H1 (cell line): ENCODE data around the gene RCAN3. TPM values are rescaled to one million over a fixed set of nuclear protein-coding genes. Genes with fewer than 3 reads are reported as not detected.

Experiments
- CTCF ChIA-PET: fragments of 300-600 bp; sonication (Branson Sonifier 250); formaldehyde crosslinking; loops from one replicate; lab custom pipeline; 2021; ENCODE audit not compliant: partially characterized antibody; lab: Charles Lee
- POLR2A ChIA-PET: fragments of 300-600 bp; sonication (Branson Sonifier 250); formaldehyde crosslinking; loops from one replicate; lab custom pipeline; 2021; ENCODE audit warnings: inconsistent platforms; ENCODE audit not compliant: partially characterized antibody; lab: Charles Lee
- DNase-seq, 2 experiments: peaks; one replicate each; pipeline versions ENCODE4 v3.0.0 to v3.0.0-alpha.2; 2010 to 2022; ENCODE audit warnings: low spot score in 2 of 2, low read depth in 1 of 2, mixed read lengths in 1 of 2
- FAIRE-seq: peaks from 2 replicates; lab custom pipeline; 2011; peaks lifted over from hg19 to GRCh38; lab: Jason Lieb, UNC
- H2AFZ ChIP-seq: 2 replicates; pipeline ENCODE4 v1.8.1; 2012; ENCODE audit warnings: low read length, inconsistent platforms
- H2AK5ac ChIP-seq: 2 replicates; pipeline ENCODE4 v1.6.1; 2013; ENCODE audit warnings: low read depth, low read length
- H2BK120ac ChIP-seq: replicated peaks from 2 replicates; pipeline ENCODE3; 2013; ENCODE audit warnings: low read depth, low read length, inconsistent platforms
- H2BK12ac ChIP-seq: 2 replicates; pipeline ENCODE4 v1.6.1; 2013; ENCODE audit warnings: low read depth, low read length
- H2BK15ac ChIP-seq: 2 replicates; pipeline ENCODE4 v1.6.1; 2013; ENCODE audit warnings: low read length
- H2BK20ac ChIP-seq: 2 replicates; pipeline ENCODE4 v1.6.1; 2013; ENCODE audit warnings: low read length
- H2BK5ac ChIP-seq: 2 replicates; pipeline ENCODE4 v1.6.1; 2013; ENCODE audit warnings: low read depth, low read length
- H3K14ac ChIP-seq: 2 replicates; pipeline ENCODE4 v1.6.1; 2013; ENCODE audit warnings: inconsistent platforms; ENCODE audit not compliant: insufficient read length
- H3K18ac ChIP-seq: 2 replicates; pipeline ENCODE4 v1.6.1; 2013; ENCODE audit warnings: low read length; ENCODE audit errors: extremely low read depth
- H3K23ac ChIP-seq: 2 replicates; pipeline ENCODE4 v1.6.1; 2013; ENCODE audit warnings: inconsistent platforms; ENCODE audit not compliant: insufficient read length
- H3K23me2 ChIP-seq: 2 replicates; pipeline ENCODE4 v1.6.1; 2013; ENCODE audit warnings: low read depth, low read length
- H3K27ac ChIP-seq: 2 replicates; pipeline ENCODE4 v1.6.1; 2011; ENCODE audit warnings: low read depth, low read length, inconsistent platforms
- H3K27me3 ChIP-seq, 4 experiments: replicated peaks in 1 of 4; 1 replicate in 1 of 4; 2 replicates in 3 of 4; pipeline versions ENCODE4 v1.6.1 to v1.8.1; 2011 to 2013; ENCODE audit warnings: low read length in 3 of 4, mild to moderate bottlenecking in 3 of 4, inconsistent platforms in 2 of 4, mixed read lengths in 2 of 4, moderate library complexity in 1 of 4; ENCODE audit not compliant: control insufficient read depth in 3 of 4, insufficient read depth in 3 of 4; ENCODE audit errors: extremely low read depth in 1 of 4
- H3K36me3 ChIP-seq, 4 experiments: 2 replicates each; pipeline versions ENCODE4 v1.6.1 to v1.8.1; 2011 to 2013; ENCODE audit warnings: mild to moderate bottlenecking in 4 of 4, low read length in 3 of 4, moderate library complexity in 2 of 4, control low read depth in 1 of 4, inconsistent platforms in 1 of 4; ENCODE audit not compliant: insufficient read depth in 4 of 4, control insufficient read depth in 2 of 4
- H3K4ac ChIP-seq: replicated peaks from 2 replicates; pipeline ENCODE3; 2013; ENCODE audit warnings: low read length, low read depth, mixed read lengths, inconsistent platforms; ENCODE audit not compliant: insufficient read length
- H3K4me1 ChIP-seq, 4 experiments: replicated peaks in 1 of 4; 1 replicate in 1 of 4; 2 replicates in 3 of 4; pipeline versions ENCODE4 v1.6.1 to v1.8.1; 2011 to 2013; ENCODE audit warnings: low read length in 3 of 4, inconsistent platforms in 2 of 4, mixed read lengths in 1 of 4; ENCODE audit not compliant: insufficient read depth in 4 of 4, control insufficient read depth in 3 of 4
- H3K4me2 ChIP-seq, 2 experiments: 2 replicates each; pipeline versions ENCODE4 v1.6.1 to v1.8.1; 2011 to 2013; ENCODE audit warnings: low read depth in 2 of 2, low read length in 2 of 2, control low read depth in 1 of 2, inconsistent platforms in 1 of 2, mild to moderate bottlenecking in 1 of 2; ENCODE audit not compliant: insufficient read depth in 1 of 2
- H3K4me3 ChIP-seq, 4 experiments: fragments of 200-600, 300-600 bp in 1 of 4; sonication (generic), shearing (Covaris generic), sonication (Bioruptor Twin) in 1 of 4; 2 replicates each; pipeline versions ENCODE4 v1.5.1 to v1.8.1; 2011 to 2016; ENCODE audit warnings: low read length in 4 of 4, low read depth in 3 of 4, control low read depth in 2 of 4, inconsistent platforms in 2 of 4, mild to moderate bottlenecking in 2 of 4, mixed read lengths in 1 of 4, moderate library complexity in 1 of 4; ENCODE audit not compliant: insufficient read depth in 2 of 4; ENCODE audit errors: extremely low read depth in 1 of 4
- H3K56ac ChIP-seq: replicated peaks from 2 replicates; pipeline ENCODE3; 2013; ENCODE audit warnings: low read depth, mild to moderate bottlenecking, mixed read lengths, low read length, inconsistent platforms; ENCODE audit not compliant: insufficient read length
- H3K79me1 ChIP-seq: 2 replicates; pipeline ENCODE4 v1.6.1; 2013; ENCODE audit warnings: low read depth, low read length, control low read depth
- H3K79me2 ChIP-seq, 2 experiments: 2 replicates each; pipeline versions ENCODE4 v1.6.1 to v1.8.1; 2012 to 2013; ENCODE audit warnings: low read length in 2 of 2, mild to moderate bottlenecking in 2 of 2, inconsistent platforms in 1 of 2; ENCODE audit not compliant: insufficient read depth in 2 of 2, control insufficient read depth in 1 of 2
- H3K9ac ChIP-seq, 4 experiments: replicated peaks in 1 of 4; 1 replicate in 1 of 4; 2 replicates in 3 of 4; pipeline versions ENCODE4 v1.6.1 to v1.8.1; 2011 to 2013; ENCODE audit warnings: low read depth in 3 of 4, low read length in 3 of 4, control low read depth in 2 of 4, mild to moderate bottlenecking in 2 of 4, moderate library complexity in 2 of 4, inconsistent platforms in 1 of 4; ENCODE audit errors: extremely low read depth in 1 of 4
- H3K9me3 ChIP-seq, 2 experiments: 2 replicates each; pipeline versions ENCODE4 v1.6.1 to v1.8.1; 2012 to 2013; ENCODE audit warnings: mild to moderate bottlenecking in 2 of 2, moderate library complexity in 2 of 2, control low read depth in 1 of 2, inconsistent platforms in 1 of 2, low read depth in 1 of 2, low read length in 1 of 2, mixed read lengths in 1 of 2; ENCODE audit not compliant: insufficient read depth in 2 of 2
- H4K20me1 ChIP-seq, 2 experiments: replicated peaks in 1 of 2; 2 replicates each; pipeline versions ENCODE3 to v1.8.1; 2011 to 2013; ENCODE audit warnings: inconsistent platforms in 2 of 2, low read length in 2 of 2, mild to moderate bottlenecking in 1 of 2; ENCODE audit not compliant: insufficient read depth in 2 of 2, control insufficient read depth in 1 of 2
- H4K5ac ChIP-seq: 2 replicates; pipeline ENCODE4 v1.6.1; 2013; ENCODE audit warnings: low read length, low read depth, mixed read lengths, inconsistent platforms; ENCODE audit not compliant: insufficient read length
- H4K8ac ChIP-seq: 2 replicates; pipeline ENCODE4 v1.8.0; 2013; ENCODE audit warnings: mild to moderate bottlenecking, moderate library complexity, low read length, inconsistent platforms; ENCODE audit not compliant: insufficient read depth; ENCODE audit errors: extremely low read depth
- H4K91ac ChIP-seq: replicated peaks from 2 replicates; pipeline ENCODE3; 2013; ENCODE audit warnings: low read length, mixed read lengths, inconsistent platforms; ENCODE audit not compliant: insufficient read length
- CBX5 ChIP-seq: fragments of 300-800, 300-1000 bp; sonication (generic); IDR thresholded peaks from 2 replicates; pipeline ENCODE4 v1.7.1; 2016; ENCODE audit warnings: antibody characterized with exemption, low read length, low read depth
- CBX8 ChIP-seq: fragments of 300-800, 300-1000 bp; sonication (generic); IDR thresholded peaks from 2 replicates; pipeline ENCODE4 v1.7.1; 2016; ENCODE audit warnings: low read depth, low read length, borderline replicate concordance
- CHD2 ChIP-seq: IDR thresholded peaks from 2 replicates; pipeline ENCODE4 v1.6.1; 2012; ENCODE audit warnings: low read length, improper control_type of control experiment
- CTBP2 ChIP-seq: IDR thresholded peaks from 2 replicates; pipeline ENCODE4 v1.7.0; 2011; ENCODE audit warnings: borderline replicate concordance, mild to moderate bottlenecking, moderate library complexity, mixed read lengths, low read length; ENCODE audit not compliant: insufficient read depth, insufficient read length
- EGR1 ChIP-seq: IDR thresholded peaks from 2 replicates; pipeline ENCODE4 v1.6.1; 2011; ENCODE audit warnings: low read depth, low read length, borderline replicate concordance
- FOSL1 ChIP-seq: IDR thresholded peaks from 2 replicates; pipeline ENCODE4 v1.6.1; 2011; ENCODE audit warnings: mild to moderate bottlenecking, low read depth, low read length, moderate library complexity; ENCODE audit not compliant: insufficient read depth
- GTF2F1 ChIP-seq: IDR thresholded peaks from 2 replicates; pipeline ENCODE4 v1.6.1; 2012; ENCODE audit warnings: low read depth, low read length, improper control_type of control experiment, borderline replicate concordance
- HDAC6 ChIP-seq: IDR thresholded peaks from one replicate; pipeline ENCODE4 v1.7.1; 2012; ENCODE audit warnings: low read depth, mild to moderate bottlenecking, inconsistent platforms, low read length, moderate library complexity
- JUN ChIP-seq: IDR thresholded peaks from 2 replicates; pipeline ENCODE4 v1.6.1; 2011; ENCODE audit warnings: low read depth, mild to moderate bottlenecking, improper control_type of control experiment, low read length
- POLR2A ChIP-seq, 2 experiments: IDR thresholded peaks; 1 replicate in 1 of 2; 2 replicates in 1 of 2; pipeline ENCODE4 v1.6.1; 2011; ENCODE audit warnings: low read depth in 2 of 2, low read length in 2 of 2, mild to moderate bottlenecking in 2 of 2; ENCODE audit errors: control extremely low read depth in 1 of 2
- SIN3A ChIP-seq, 2 experiments: IDR thresholded peaks in 1 of 2; conservative IDR thresholded peaks in 1 of 2; 2 replicates each; pipeline ENCODE4 v1.6.1; 2011 to 2012; ENCODE audit warnings: low read length in 2 of 2, improper control_type of control experiment in 1 of 2, low read depth in 1 of 2, mild to moderate bottlenecking in 1 of 2
- SIX5 ChIP-seq: IDR thresholded peaks from 2 replicates; pipeline ENCODE4 v1.6.1; 2011; ENCODE audit warnings: mild to moderate bottlenecking, low read depth, low read length
- WGBS, 2 experiments: shearing (Covaris generic) in 1 of 2; methylation state at CpG; one replicate each; pipeline versions ENCODE4 v1.1.6 to v1.1.7; 2013 to 2015; ENCODE audit warnings: low lambda C conversion rate in 2 of 2, mixed read lengths in 2 of 2, inconsistent platforms in 1 of 2, low coverage in 1 of 2, missing lambda C conversion rate in 1 of 2; ENCODE audit not compliant: insufficient replicate concordance in 2 of 2, insufficient coverage in 1 of 2, insufficient read length in 1 of 2; ENCODE audit errors: extremely low coverage in 1 of 2, missing lambda C conversion rate in 1 of 2; 5-methylcytosine and 5-hydroxymethylcytosine counted together
- polyA plus RNA-seq, 7 experiments: library from polyadenylated mRNA; depleted of rRNA in 3 of 7; stranded (reverse) in 5 of 7; unstranded in 2 of 7; fragments of >200 nt in 5 of 7; fragments of 200-250 nt in 2 of 7; gene quantifications; 1 replicate in 5 of 7; 2 replicates in 1 of 7; 4 replicates in 1 of 7; pipeline versions ENCODE4 v1.2.1 to v1.2.3, GENCODE V29; 2011 to 2013; ENCODE audit warnings: missing spikeins in 2 of 7, mixed read lengths in 2 of 7
- total RNA-seq: library from RNA; stranded (reverse); fragmentation: NEBNext Ultra II Directional; extraction: Animal tissue kit (Norgen Biotek cat#: 25700); gene quantifications from 2 replicates; pipeline ENCODE4 v1.2.1, GENCODE V29; 2021

Gene RCAN3
- total and polyA plus RNA-seq, 2 of the 8 experiments (the other 6 are each of a cell fraction or from before 2014, with no cell fraction given): 5.6 to 16.6 TPM

DNA sequence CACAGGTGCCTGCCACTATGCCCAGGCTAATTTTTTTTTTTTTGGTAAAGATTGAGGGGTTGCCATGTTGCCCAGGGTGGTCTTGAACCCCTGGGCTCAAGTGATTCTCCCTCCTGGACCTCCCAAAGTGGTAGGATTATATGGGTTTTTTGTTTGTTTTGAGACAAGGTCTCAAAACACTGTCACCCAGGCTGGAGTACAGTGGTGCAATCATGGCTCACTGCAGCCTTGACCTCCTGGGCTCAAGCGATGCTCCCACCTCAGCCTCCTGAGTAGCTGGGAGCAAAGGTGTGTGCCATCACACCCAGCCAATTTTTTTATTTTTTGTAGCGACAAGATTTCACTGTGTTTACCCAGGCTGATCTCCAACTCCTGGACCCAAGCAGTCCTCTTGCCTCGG lies 8.9 kb upstream of the RCAN3 start:
- Histone ChIP-seq H3K27me3 (no peaks in the 10 kb centered on the region), H2BK20ac (no peak overlapping the region), H3K4me2 (no peak overlapping the region), H3K9ac (no peak overlapping the region), H2BK5ac (no peak overlapping the region), H3K18ac (no peak overlapping the region), H2AK5ac (no peak overlapping the region), H3K4me3 (no peak overlapping the region), H2BK12ac (no peak overlapping the region), H3K79me1 (no peaks in the 10 kb centered on the region)
- TF ChIP-seq EGR1: no peak
- no peak for TF ChIP-seq POLR2A (IDR thresholded peaks at IDR 0.05; ENCODE audit: control extremely low read depth in 1 of 2, low read depth in 2 of 2, low read length in 2 of 2)
- TF ChIP-seq SIX5: no peak
- TF ChIP-seq CBX5: no peak
- TF ChIP-seq JUN: no peak
- no peak for TF ChIP-seq CHD2
- no peak for TF ChIP-seq HDAC6
- no peak for TF ChIP-seq GTF2F1
- no peak for TF ChIP-seq CTBP2
- no peak for TF ChIP-seq SIN3A (conservative IDR thresholded peaks at IDR 0.05 in 1 of 2, IDR thresholded peaks at IDR 0.05 in 1 of 2; ENCODE audit: low read depth in 1 of 2, low read length in 2 of 2)
- TF ChIP-seq CBX8: no peak
- no peak for TF ChIP-seq FOSL1
- TF ChIP-seq, all 59 proteins: peak for 0
- ChIA-PET POLR2A (no interaction called here), CTCF (interaction anchor here (2.0 kb wide), 1 partner anchor 78 kb away, joined by 7 read pairs; the partner anchor contains the start of gene NIPAL3)
- peaks cover 0 to 8% (median 0%) of the 10 kb centered on the region in 4 experiments; a peak in 1 of 8 replicates for H3K36me3 ChIP-seq
- FAIRE-seq (no peak), DNase-seq (no peak)
- H3K4ac ChIP-seq: no peak overlapping the region
- H2BK15ac ChIP-seq: no peak overlapping the region
- no peaks in the 10 kb centered on the region for H4K20me1 ChIP-seq
- H3K56ac ChIP-seq: no peak overlapping the region
- no peak overlapping the region for H3K27ac ChIP-seq
- no peaks in the 10 kb centered on the region; a peak in 1 of 7 replicates for H3K4me1 ChIP-seq
- no peaks in the 10 kb centered on the region for H3K23me2 ChIP-seq
- no peak overlapping the region for H2AFZ ChIP-seq
- peaks cover 14 to 18% of the 10 kb centered on the region in 2 experiments; a peak in 3 of 4 replicates for H3K9me3 ChIP-seq
- H4K5ac ChIP-seq: no peak overlapping the region
- H2BK120ac ChIP-seq: no peak overlapping the region
- H3K23ac ChIP-seq: no peak overlapping the region
- WGBS, 2 experiments: 75% methylated on average over 3 of the region's 3 CpGs; no CpG with 5 or more reads in 1 of the 2 experiments
- no peak overlapping the region for H3K14ac ChIP-seq
- H4K91ac ChIP-seq: no peak overlapping the region
- no peak overlapping the region for H4K8ac ChIP-seq
- no peaks in the 10 kb centered on the region for H3K79me2 ChIP-seq
